ENCODE results near the gene GPBP1.
"Not testable (repeated sequence)": the region's sequence is repeated elsewhere in the genome, so short reads cannot be mapped to it uniquely, and the experiment has no call there.

The GPBP1 gene

DNA sequence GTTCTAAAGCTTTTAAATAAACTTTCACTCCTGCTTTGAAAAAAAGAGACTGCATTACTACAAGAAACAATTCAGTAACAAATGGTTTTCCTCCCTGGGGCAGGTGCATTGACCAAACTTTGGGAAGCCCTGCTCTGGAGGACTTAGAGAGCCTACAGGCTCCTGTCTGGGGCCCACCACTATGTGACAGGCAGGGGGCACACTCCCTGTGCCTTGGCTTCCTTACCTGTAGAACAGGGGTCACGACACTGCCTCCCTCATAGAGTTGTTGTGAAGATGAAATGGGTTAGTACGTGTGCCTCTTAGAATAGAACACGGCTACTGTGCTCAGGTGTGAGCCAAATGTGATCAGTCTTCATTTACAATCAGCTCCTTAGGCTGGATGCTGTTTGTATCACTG is 130.1 kb downstream of the GPBP1 start:
- TF ChIP-seq, protein P1, sequence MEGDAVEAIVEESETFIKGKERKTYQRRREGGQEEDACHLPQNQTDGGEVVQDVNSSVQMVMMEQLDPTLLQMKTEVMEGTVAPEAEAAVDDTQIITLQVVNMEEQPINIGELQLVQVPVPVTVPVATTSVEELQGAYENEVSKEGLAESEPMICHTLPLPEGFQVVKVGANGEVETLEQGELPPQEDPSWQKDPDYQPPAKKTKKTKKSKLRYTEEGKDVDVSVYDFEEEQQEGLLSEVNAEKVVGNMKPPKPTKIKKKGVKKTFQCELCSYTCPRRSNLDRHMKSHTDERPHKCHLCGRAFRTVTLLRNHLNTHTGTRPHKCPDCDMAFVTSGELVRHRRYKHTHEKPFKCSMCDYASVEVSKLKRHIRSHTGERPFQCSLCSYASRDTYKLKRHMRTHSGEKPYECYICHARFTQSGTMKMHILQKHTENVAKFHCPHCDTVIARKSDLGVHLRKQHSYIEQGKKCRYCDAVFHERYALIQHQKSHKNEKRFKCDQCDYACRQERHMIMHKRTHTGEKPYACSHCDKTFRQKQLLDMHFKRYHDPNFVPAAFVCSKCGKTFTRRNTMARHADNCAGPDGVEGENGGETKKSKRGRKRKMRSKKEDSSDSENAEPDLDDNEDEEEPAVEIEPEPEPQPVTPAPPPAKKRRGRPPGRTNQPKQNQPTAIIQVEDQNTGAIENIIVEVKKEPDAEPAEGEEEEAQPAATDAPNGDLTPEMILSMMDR (conservative IDR thresholded peaks at IDR 0.05; ENCODE audit: control insufficient read depth, insufficient read depth, low read depth, low read length): no peak
- DNase-seq (ENCODE audit: low read depth): no peak
- H3K4me3 ChIP-seq (ENCODE audit: control insufficient read depth, low read depth, low read length): no peak overlapping the region

DNA sequence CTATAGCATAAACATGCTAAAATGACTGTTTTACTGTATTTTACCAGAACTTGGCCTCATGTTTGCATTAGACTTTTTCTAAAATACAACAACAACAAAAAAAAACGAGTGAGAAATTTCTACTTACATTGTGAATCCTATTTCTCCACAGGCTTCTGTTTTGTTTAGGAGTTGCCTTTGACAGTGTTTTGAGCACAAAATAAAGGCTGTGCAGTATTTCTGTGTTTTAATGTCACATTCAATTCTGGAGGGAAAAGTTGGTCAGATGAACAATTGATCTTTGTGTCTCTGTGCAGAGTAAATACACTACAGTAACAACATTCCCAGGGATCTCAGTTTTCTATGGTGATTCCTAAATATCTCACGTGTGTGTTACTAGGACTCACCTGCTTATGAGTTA is 131.1 kb downstream of the GPBP1 start:
- no peak for DNase-seq (ENCODE audit: low read depth)
- no peak overlapping the region for H3K4me3 ChIP-seq (ENCODE audit: control insufficient read depth, low read depth, low read length)
- TF ChIP-seq, protein P1 (conservative IDR thresholded peaks at IDR 0.05; ENCODE audit: control insufficient read depth, insufficient read depth, low read depth, low read length): no peak

DNA sequence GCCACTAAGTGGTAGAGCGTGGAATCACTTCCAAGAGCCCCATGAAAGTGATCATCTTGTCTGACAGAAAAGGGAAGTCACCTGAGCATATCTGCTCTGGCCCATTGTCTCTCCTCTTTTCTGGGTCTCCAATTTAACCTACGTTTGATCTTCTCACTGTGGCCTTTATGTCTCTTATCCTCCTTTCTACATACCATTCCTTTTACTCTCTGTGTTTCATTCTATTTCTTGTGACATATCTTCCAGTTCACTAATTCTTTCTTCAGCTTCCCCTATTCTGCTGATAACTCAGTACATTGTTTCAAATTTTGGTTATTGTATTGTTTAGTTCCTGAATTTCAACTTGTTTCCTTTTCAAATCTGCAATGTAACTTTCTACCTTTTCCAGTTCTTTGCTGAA is 132.5 kb downstream of the GPBP1 start:
- TF ChIP-seq, protein P1 (conservative IDR thresholded peaks at IDR 0.05; ENCODE audit: control insufficient read depth, insufficient read depth, low read depth, low read length): no peak
- no peak for DNase-seq (ENCODE audit: low read depth)
- H3K4me3 ChIP-seq (ENCODE audit: control insufficient read depth, low read depth, low read length): no peak overlapping the region

DNA sequence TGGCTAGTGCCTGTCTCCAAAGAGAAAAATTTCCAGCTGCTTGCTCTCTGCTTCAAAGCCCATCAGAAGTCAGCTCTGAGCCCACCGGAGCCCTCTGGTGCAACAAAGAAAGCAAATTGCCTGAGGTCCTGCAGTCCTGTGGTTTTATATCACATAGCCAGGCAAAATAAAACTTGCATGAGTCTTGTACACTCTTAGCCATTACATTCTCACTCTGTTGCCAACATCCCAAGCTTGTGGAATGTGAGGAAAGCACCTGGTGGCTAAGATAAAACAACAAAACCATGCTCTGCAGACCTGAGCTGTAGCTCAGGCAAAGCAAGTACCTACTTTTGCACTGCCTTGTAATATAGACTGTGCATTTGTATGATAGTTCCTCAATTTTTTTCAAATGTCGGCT is 133.7 kb downstream of the GPBP1 start:
- no peak for DNase-seq (ENCODE audit: low read depth)
- TF ChIP-seq, protein P1 (conservative IDR thresholded peaks at IDR 0.05; ENCODE audit: control insufficient read depth, insufficient read depth, low read depth, low read length): no peak
- no peak overlapping the region for H3K4me3 ChIP-seq (ENCODE audit: control insufficient read depth, low read depth, low read length)

DNA sequence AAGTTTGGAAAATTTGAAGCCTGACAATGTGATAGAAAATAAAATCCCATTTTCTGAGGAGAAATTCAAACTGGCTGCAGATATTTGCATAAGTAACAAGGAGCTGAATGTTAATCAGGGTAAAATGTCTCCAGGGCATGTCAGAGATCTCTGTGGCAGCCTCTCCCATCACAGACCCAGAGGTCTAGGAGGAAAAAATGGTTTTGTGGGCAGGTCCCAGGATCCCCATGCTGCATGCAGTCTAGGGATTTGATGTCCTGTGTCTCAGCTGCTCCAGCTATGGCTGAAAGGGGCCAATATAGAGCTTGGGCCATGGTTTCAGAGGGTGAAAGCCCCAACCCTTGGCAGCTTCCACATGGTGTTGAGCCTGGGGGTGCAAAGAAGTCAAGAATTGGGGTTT is 135.2 kb downstream of the GPBP1 start:
- not testable (repeated sequence) for H3K4me3 ChIP-seq (ENCODE audit: control insufficient read depth, low read depth, low read length); DNase-seq (ENCODE audit: low read depth)

DNA sequence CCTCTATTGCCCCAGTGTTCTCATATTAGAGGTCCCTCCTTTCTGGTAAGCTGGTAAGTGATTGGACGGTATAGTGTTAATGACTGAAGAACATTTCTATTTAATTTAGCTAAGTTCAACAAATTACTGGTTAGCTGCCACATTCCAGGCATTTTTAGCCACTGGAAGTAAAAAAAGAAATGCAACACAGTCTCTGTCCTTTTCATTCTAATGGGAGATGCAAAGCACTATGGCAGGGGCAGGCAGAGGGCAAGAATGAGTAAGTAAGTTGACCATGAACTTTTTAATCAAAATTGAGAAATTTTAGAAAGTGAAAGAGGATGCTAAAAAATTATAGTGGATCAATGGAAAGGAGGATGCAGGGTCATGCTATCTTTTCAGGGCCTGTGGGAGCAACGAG is 137.4 kb downstream of the GPBP1 start:
- no peak overlapping the region for H3K4me3 ChIP-seq (ENCODE audit: control insufficient read depth, low read depth, low read length)
- no peak for DNase-seq (ENCODE audit: low read depth)
- TF ChIP-seq, protein P1 (conservative IDR thresholded peaks at IDR 0.05; ENCODE audit: control insufficient read depth, insufficient read depth, low read depth, low read length): no peak

DNA sequence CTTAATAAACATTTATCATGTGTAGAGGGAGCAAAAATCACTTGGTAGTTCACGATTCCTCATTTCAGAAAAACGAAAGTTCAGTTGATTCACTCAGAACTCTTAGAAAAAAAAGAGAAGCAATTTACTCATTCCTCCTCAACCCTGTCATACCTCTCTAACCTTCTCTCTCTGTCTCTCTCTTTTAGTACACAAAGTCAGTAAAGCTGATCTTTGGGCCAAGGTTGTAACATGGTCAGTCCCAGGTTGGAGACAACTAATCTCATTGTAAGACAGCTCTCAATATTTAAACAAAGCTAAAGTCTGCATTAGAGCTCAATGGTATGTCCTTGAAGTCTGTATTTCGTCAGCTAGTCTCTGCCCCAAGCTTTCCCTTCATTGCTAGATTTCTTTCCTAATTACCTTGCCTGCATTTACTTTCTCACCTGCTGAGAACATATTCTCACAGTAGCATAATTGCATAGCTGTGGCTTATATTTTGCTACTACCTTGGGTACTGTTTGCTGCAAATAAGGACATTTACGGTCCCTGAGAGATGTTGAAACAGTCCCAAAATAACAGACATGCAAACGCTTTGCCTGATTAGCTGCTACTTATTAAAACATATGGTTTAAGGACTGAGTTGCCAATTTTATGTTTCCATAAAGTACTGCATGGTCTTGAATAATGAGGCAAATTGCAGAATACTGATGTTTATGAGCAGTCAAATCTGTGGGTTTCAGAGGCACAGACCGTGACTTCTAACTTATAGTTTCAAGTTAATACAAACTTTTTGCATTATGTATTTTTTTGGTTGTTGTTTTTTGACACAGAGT is 138.3 kb downstream of the GPBP1 start:
- no peak for DNase-seq (ENCODE audit: low read depth)
- TF ChIP-seq, protein P1 (conservative IDR thresholded peaks at IDR 0.05; ENCODE audit: control insufficient read depth, insufficient read depth, low read depth, low read length): no peak
- no peak overlapping the region for H3K4me3 ChIP-seq (ENCODE audit: control insufficient read depth, low read depth, low read length)

Measured in fibroblast of mammary gland (primary cell).